ENCODE data around the gene ARMC3.
A peak's percentile ranks its signal among the peaks of the same experiment; 100 is the strongest.
"Not testable (repeated sequence)": the region's sequence is repeated elsewhere in the genome, so short reads cannot be mapped to it uniquely, and the experiment has no call there.

Gene ARMC3

GRCh38 chr10:23046027-23046426, 118.2 kb downstream of the ARMC3 start:
- FAIRE-seq (no peak), DNase-seq (ENCODE audit: insufficient read length, low spot score) (no peak)

- FAIRE-seq: no peak
- no peak for DNase-seq (ENCODE audit: insufficient read length, low spot score)
Observed at GRCh38 chr10:23047201-23048050, 119.6 kb downstream of the ARMC3 start.

GRCh38 chr10:23048191-23048590, 120.3 kb downstream of the ARMC3 start:
- no peak for DNase-seq (ENCODE audit: insufficient read length, low spot score)
- no peak for FAIRE-seq

- FAIRE-seq (no peak), DNase-seq (ENCODE audit: insufficient read length, low spot score) (no peak)
Observed at GRCh38 chr10:23051278-23051677, 123.4 kb downstream of the ARMC3 start.

GRCh38 chr10:23051855-23052331, 124.0 kb downstream of the ARMC3 start:
- DNase-seq (ENCODE audit: insufficient read length, low spot score): no peak
- FAIRE-seq: no peak

- FAIRE-seq (no peak), DNase-seq (ENCODE audit: insufficient read length, low spot score) (no peak)
Observed at GRCh38 chr10:23053036-23053435, 125.2 kb downstream of the ARMC3 start.

- DNase-seq (ENCODE audit: insufficient read length, low spot score) (no peak), FAIRE-seq (no peak)
Observed at GRCh38 chr10:23055424-23056185, 127.8 kb downstream of the ARMC3 start.

GRCh38 chr10:23056186-23056579, 128.3 kb downstream of the ARMC3 start:
- DNase-seq (ENCODE audit: insufficient read length, low spot score) (no peak), FAIRE-seq (no peak)

- FAIRE-seq: no peak
- DNase-seq (ENCODE audit: insufficient read length, low spot score): no peak
Observed at GRCh38 chr10:23058366-23058765, 130.5 kb downstream of the ARMC3 start.

GRCh38 chr10:23060918-23061317, 133.1 kb downstream of the ARMC3 start:
- no peak for DNase-seq (ENCODE audit: insufficient read length, low spot score)
- FAIRE-seq: no peak

GRCh38 chr10:23063045-23063972, 135.5 kb downstream of the ARMC3 start:
- no peak for FAIRE-seq

GRCh38 chr10:23063973-23064812, 136.3 kb downstream of the ARMC3 start:
- FAIRE-seq: no peak
- no peak for DNase-seq (ENCODE audit: insufficient read length, low spot score)

More at GRCh38 chr10:23063045-23063972, 135.5 kb downstream of the ARMC3 start:
- DNase-seq (ENCODE audit: insufficient read length, low spot score): no peak

GRCh38 chr10:23064813-23065114, 136.9 kb downstream of the ARMC3 start:
- not testable (repeated sequence) for DNase-seq (ENCODE audit: insufficient read length, low spot score); FAIRE-seq

- DNase-seq (ENCODE audit: insufficient read length, low spot score): no peak
- FAIRE-seq: no peak
Observed at GRCh38 chr10:23065181-23065948, 137.5 kb downstream of the ARMC3 start.

GRCh38 chr10:23067337-23067736, 139.5 kb downstream of the ARMC3 start:
- FAIRE-seq (no peak), DNase-seq (ENCODE audit: insufficient read length, low spot score) (no peak)

GRCh38 chr10:23067939-23068775, 140.3 kb downstream of the ARMC3 start:
- FAIRE-seq (no peak), DNase-seq (ENCODE audit: insufficient read length, low spot score) (peak; percentile 53)

GRCh38 chr10:23069019-23069815, 141.4 kb downstream of the ARMC3 start:
- DNase-seq (ENCODE audit: insufficient read length, low spot score): no peak
- no peak for FAIRE-seq
